T47D (cell line): ENCODE measurements around the gene DEPDC1B.
A peak's percentile ranks its signal among the peaks of the same experiment; 100 is the strongest.
"Not testable (repeated sequence)": the region's sequence is repeated elsewhere in the genome, so short reads cannot be mapped to it uniquely, and the experiment has no call there.

Experiments
- DNase-seq, 2 experiments: peaks; one replicate each; pipeline versions ENCODE4 v3.0.0 to v3.0.0-alpha.2; 2011 to 2012; ENCODE audit warnings: low read depth in 1 of 2, low spot score in 1 of 2
- JUND ChIP-seq: IDR thresholded peaks from 2 replicates; pipeline ENCODE4 v1.6.1; 2012; ENCODE audit warnings: low read depth
- in situ Hi-C: cut with HindIII; loops from 2 replicates; pipeline ENCODE4 v1.10.0; 2016; ENCODE audit warnings: low sequenced_read_pairs, low pct_unique_long_range_greater_than_20kb

The DEPDC1B gene

DNA sequence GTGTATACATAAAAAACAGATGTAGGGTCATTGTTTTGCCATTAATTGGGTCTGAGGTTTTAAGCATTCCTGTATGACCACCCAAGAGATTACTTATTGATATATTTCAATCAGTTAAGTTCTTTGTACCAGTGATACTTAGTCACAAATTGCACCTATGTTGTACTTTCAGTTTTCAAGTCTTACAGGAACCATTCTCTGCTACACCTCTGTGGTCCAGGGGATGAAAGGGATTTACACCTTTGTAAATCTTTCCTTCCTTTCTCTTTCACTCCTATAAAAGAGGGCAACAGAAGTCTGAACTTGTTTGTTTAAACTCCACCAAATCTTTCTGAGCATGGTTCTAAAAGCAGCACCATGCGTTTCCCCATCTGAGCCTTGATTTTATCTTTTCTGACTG lies 86.1 kb downstream of the DEPDC1B start:
- in situ Hi-C loops: no loop called here
- TF ChIP-seq JUND: no peak
- no peak for DNase-seq

DNA sequence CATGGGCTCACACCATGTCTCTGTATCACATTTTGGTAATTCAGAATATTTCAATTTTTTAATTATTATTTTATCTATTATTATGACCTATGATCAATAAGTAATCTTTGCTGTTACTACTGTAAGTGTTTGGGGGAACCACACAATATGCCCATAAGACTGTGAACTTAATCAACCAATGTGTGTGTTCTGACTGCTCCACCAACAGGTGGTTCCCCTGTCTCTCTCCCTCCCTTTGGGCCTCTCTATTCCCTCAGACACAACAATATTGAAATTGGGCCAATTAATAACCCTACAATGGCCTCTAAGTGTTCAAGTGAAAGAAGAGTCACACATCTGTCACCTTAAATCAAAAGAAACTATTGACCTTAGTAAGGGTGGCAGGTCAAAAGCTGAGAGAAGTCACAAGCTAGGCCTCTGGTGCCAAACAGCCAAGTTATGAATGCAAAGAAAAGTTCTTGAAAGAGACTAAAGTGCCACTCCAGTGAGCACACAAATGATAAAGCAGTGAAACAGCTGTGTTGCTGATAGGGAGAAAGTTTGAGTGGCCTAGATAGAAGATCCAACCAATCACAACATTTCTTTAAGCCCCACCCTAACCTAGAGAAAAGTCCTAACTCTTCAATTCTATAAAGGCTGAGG lies 88.7 kb downstream of the DEPDC1B start:
- no peak for DNase-seq
- no peak for TF ChIP-seq JUND
- in situ Hi-C loops: no loop called here

DNA sequence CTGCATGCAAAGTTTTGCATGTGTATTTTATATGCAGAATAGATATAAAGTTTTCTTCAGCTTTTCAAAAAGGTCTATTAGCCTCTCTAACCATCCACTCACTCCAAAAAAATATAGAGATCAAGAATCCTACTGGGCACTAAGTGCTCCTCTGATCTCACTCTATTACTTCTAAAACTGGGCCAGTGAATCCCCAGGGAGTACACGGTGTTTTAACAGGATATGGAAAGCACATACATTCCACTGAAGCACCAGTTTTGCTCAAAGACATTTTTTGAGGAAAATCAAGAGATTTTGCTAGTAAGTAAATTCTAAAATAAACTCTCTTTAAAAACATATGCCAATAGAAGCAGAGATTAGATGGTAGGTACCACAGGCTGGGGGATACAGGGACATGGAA lies 95.2 kb downstream of the DEPDC1B start:
- DNase-seq: no peak
- in situ Hi-C loops: no loop called here
- TF ChIP-seq JUND: no peak

DNA sequence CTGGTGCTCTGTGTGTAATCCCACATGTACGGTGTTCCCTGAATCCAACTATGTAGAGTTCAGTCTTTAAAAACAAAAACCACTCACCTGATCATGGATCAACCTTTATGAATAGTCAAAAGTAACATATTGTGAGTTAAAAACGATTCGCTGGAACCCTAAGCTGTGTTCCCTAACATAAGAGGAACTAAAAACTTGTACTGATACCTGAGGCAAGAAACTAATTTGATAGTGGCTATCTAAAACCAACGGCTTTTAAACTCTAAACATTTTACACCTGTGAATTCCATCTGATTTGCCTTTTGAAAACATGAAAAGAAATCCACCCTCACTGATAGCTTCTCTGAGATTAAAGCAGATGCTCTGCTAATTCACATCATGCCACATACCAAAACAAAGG lies 101.5 kb downstream of the DEPDC1B start:
- TF ChIP-seq JUND: no peak
- in situ Hi-C loops: no loop called here
- DNase-seq: no peak

DNA sequence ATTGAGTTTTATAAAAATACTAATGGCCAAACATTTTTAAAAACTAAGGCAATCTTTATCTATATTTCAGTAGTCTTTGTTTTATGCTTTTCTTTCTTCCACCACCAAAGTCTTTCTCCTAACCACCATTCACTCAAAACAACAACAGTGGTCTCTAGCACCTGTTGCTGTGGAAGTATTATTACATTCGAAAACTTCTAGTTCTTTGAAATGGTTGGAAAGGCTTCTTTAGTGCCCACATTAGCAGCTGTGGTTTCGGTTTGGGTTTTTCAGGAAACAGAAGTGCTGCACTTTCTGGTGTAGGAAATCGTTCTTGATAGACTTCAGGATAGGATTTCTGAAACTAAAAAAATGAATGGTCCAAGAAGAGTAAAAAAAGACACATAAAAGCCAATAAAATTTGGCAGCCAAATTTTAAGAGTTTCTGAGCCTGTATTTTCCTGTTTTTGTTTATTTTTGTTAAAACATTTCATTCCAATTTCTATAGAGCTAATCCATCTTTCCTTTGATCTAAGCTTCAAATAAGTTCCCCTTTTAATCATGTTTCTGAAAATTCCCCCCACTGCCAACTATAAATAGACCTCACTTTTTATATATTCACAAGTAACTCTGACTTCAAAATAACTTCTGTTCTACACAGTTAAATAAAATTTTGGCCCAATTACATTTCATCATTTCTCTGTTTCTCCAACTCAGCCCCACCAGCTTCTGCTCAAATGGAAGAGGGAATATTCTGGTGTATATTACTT lies 102.2 kb downstream of the DEPDC1B start:
- no peak for TF ChIP-seq JUND
- DNase-seq: no peak
- in situ Hi-C loops: no loop called here

DNA sequence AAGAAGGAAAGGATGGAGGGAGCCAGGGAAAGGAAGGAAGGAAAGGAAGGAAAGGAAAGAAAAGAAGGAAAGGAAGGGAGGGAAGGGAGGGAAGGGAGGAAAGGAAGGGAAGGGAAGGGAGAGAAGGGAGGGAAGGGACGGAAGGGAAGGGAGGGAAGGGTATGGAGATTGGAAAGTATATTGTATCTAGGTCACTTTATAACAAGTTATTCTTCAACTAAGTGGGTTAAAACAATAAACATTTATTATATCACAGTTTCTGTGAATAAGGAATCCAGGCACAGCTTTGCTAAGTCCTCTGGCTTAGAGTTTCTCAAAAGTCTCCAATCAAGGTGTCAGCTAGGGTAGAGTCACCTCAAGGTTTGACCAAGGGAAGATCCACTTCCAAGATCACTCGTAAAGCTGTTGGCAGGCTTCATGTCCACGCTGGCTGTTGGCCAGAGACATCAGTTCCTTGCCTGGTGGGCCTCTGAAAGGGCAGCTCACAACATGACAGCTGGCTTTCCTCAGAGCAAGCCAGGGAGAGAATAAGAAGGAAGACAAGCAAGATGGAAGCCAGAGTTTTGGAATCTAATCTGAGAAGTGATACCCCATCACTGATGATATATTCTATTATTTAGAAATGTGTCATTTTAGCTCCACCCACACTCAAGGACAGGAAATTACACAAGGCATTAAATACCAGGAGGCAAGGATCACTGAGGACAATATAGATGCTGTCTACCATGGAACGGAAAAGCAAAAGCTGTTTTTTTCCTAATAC lies 105.1 kb downstream of the DEPDC1B start:
- no peak for TF ChIP-seq JUND
- no peak for DNase-seq
- in situ Hi-C loops: no loop called here

DNA sequence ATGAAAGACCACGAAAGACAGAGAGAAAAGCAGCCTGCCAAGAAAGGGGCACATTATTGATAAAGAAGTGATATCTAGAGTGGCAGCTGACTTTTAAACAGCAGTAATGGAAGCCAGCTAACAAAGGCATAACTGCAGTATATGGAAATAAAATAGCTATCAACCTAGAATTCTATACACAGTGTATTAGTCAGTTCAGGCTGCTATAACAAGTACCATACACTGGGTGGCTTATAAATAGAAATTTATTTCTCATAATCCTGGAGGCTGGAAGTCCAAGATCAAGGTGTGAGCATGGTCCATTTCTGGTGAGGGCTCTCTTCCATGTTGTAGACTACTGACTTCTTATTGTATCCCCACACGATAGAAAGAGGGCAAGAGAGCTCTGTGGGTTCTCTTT lies 109.8 kb downstream of the DEPDC1B start:
- in situ Hi-C loops: no loop called here
- no peak for TF ChIP-seq JUND
- no peak for DNase-seq

DNA sequence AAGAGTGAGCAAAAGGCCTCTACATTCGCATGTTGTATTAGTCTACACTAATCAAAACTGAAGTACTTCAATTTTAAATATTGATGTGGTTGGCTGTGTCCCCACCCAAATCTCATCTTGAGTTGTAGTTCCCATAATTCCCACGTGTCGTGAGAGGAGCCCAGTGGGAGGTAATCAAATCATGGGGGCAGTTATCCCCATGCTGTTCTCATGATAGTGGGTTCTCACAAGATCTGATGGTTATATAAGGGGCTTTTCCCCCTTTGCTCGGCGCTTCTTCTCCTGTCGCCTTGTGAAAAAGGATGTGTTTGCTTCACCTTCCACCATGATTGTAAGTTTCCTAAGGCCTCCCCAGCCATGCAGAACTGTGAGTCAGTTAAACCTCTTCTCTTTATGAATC lies 112.7 kb downstream of the DEPDC1B start:
- in situ Hi-C loops: not testable (repeated sequence)

DNA sequence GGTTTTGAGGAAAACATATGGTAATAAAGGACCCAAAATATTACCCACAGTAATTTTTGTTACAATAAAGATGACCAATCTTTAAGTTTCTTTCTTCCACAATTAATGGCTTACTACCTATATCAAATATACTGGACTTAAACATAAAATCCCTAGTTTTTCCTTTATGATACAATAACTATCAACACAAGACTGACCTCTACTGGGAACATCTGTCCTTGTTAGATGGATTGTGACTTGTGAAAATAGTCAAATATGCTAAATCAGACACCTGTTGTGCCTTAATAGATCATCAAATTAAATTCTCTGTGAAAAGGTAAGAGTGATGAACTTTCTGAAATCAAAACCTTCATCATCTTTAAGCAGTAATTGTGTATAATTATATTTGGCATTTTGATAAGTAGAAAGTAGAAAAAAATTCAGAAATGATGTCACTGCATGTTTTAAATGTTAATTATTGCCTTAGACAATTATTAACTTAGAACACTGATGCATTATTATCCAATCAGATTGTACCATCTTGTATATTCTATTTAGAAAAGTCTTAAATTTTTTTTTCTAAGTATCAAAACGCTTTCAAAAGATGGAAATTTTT lies 113.6 kb downstream of the DEPDC1B start:
- in situ Hi-C loops: no loop called here

More for the DNA sequence above, 112.7 kb downstream of the DEPDC1B start:
- not testable (repeated sequence) for DNase-seq

DNA sequence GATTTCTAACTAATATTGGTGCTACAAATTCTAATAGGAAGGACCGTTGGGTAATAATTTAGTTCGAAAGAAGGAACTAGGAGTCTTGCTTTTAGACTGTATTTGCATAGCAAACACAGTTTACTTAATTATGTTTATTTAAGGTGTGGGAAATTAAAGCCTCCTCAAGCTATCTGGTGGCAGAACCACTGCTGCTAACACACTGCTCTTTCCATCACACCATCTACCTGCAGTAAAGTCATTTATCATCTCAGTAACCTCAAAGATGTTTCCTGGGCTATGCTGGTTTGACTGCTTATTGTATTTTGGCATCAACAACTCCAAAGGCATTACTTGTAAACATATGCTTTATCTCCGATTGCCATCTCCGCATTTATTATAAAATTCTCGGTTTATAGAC lies 114.3 kb downstream of the DEPDC1B start:
- in situ Hi-C loops: no loop called here
- TF ChIP-seq JUND: no peak
- DNase-seq: peak in 1 of 2 experiments; percentile 4

More for the DNA sequence above, 113.6 kb downstream of the DEPDC1B start:
- DNase-seq: peak in 1 of 2 experiments; percentile 57
- no peak for TF ChIP-seq JUND

DNA sequence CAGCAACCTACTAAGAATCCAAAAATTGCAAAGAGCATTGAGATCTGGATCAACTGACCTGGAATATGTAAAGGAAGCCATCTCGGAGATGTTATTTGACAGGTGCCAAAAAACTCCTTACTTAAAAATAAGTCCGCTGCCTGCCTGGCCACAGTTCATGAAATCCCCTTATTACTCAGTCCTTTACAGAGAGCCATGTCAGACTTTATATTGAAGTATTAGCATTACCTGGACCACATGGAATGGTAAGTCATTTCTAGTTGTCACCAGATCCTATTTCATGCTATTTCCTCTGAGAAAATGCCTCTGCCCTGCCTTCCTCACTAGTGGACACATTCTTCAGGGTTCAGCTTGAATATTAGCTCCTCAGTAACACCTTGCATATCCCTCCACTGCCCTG lies 115.7 kb downstream of the DEPDC1B start:
- TF ChIP-seq JUND: no peak
- DNase-seq: no peak
- in situ Hi-C loops: no loop called here

DNA sequence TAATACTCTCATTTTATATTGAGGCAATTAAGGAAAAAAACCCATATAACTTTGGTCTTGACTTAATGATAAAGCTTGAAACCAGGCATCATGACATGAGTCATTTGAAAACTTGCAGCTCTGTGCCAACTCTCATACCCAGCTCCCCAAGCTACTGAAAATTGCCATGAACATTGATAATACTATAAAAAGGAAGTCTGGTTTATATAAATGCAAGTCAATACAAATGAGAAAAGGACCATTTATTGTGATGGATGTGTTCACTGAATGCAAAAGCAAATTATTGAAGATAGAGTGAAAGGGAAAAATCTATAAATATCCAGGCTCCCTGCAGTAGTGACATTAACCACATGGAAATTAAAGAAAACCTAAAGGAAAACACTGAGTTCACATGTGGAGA lies 116.3 kb downstream of the DEPDC1B start:
- no peak for TF ChIP-seq JUND
- in situ Hi-C loops: no loop called here
- DNase-seq: no peak

DNA sequence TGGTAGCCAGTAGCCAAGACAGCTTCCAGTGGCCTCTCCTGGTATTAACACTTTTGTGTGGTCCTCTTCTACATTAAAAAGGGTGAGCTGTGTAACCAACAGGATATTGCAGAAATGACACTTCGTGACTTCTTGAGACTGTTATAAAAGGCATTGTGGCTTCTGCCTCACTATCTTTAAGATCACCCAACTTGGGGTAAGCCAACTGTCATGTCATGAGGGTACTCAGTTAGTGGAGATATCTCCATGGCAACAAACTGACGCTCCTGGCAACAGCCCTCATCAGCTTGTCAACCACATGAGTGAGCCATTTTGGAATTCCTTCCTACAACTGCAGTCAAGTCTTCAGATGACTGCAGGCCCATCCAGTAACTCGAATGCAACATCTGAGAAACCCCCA lies 121.7 kb downstream of the DEPDC1B start:
- no peak for TF ChIP-seq JUND
- in situ Hi-C loops: no loop called here
- no peak for DNase-seq
